ENCODE data around the gene LAMA3. TPM values are rescaled to one million over a fixed set of nuclear protein-coding genes. Genes with fewer than 3 reads are reported as not detected.

The LAMA3 gene
- total and polyA plus RNA-seq, 2 donors from 2014 or later = 4.4 to 66.0 TPM

DNA sequence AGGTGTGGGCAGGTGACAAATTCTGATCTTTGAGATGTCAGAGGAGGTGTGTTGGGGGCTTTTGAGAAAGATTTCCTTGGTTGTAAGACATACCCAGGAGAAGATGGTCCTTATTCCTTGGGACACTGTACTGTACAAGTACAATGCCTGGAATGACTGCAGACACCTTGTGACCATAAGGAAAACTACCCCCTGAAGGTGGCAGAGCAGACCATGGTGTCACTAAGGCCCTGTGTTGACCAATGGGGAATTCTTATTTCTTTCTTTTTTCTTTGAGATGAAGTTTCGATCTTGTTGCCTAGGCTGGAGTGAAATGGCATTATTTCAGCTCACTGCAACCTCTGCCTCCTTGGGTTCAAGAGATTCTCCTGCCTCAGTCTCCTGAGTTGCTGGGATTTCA is 22.1 kb upstream of the LAMA3 start:
- no peak overlapping the region for H3K27ac ChIP-seq (ENCODE audit: low read depth in 2 of 2, low read length in 2 of 2)
- FAIRE-seq = no peak

DNA sequence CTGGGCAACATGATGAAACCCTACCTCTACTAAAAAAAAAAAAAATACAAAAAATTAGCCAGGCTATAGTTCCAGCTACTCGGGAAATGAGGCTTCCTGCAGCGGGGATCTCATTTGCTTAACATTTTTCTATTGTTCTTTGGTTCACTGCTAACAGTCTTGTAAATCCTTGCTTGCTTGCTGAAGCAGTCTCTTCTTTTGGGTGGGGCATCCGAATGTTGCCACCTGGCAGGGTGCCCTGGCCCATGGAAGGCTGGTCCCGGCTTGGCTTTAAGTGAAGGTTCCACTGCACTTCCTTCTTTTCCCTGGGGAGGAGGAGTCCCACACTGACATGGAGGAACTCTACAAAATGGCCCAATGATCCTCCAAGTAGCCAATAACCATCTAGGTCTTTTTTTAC is 20.5 kb upstream of the LAMA3 start:
- Histone ChIP-seq H3K36me3 (ENCODE audit: control insufficient read depth in 2 of 3, insufficient read depth in 3 of 3, low read length in 3 of 3) (no peaks in the 10 kb centered on the region), H3K4me1 (ENCODE audit: control insufficient read depth in 2 of 3, insufficient read depth in 2 of 3, low read depth in 1 of 3, low read length in 3 of 3) (no peaks in the 10 kb centered on the region), H3K4me3 (ENCODE audit: low read length in 3 of 3) (no peak overlapping the region), H3K27me3 (ENCODE audit: control insufficient read depth, insufficient read depth, low read length) (no peaks in the 10 kb centered on the region), H3K9ac (ENCODE audit: low read length in 3 of 3) (no peak overlapping the region), H3K27ac (ENCODE audit: low read depth in 2 of 2, low read length in 2 of 2) (no peak overlapping the region), H3K9me3 (ENCODE audit: control insufficient read depth in 2 of 3, insufficient read depth in 1 of 3, low read length in 3 of 3) (no peaks in the 10 kb centered on the region)
- no peak for FAIRE-seq
- no peak for DNase-seq
- intact Hi-C loops (cut with DNase I) = no loop called here
- TF ChIP-seq, protein P1, sequence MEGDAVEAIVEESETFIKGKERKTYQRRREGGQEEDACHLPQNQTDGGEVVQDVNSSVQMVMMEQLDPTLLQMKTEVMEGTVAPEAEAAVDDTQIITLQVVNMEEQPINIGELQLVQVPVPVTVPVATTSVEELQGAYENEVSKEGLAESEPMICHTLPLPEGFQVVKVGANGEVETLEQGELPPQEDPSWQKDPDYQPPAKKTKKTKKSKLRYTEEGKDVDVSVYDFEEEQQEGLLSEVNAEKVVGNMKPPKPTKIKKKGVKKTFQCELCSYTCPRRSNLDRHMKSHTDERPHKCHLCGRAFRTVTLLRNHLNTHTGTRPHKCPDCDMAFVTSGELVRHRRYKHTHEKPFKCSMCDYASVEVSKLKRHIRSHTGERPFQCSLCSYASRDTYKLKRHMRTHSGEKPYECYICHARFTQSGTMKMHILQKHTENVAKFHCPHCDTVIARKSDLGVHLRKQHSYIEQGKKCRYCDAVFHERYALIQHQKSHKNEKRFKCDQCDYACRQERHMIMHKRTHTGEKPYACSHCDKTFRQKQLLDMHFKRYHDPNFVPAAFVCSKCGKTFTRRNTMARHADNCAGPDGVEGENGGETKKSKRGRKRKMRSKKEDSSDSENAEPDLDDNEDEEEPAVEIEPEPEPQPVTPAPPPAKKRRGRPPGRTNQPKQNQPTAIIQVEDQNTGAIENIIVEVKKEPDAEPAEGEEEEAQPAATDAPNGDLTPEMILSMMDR (IDR thresholded peaks at IDR 0.05; ENCODE audit: borderline replicate concordance, extremely low read depth, insufficient read depth) = no peak

More for the DNA sequence above, 22.1 kb upstream of the LAMA3 start:
- H3K27me3 ChIP-seq (ENCODE audit: control insufficient read depth, insufficient read depth, low read length) = peaks cover 3% of the 10 kb centered on the region
- H3K4me1 ChIP-seq (ENCODE audit: control insufficient read depth in 2 of 3, insufficient read depth in 2 of 3, low read depth in 1 of 3, low read length in 3 of 3) = peaks cover 0 to 5% (median 0%) of the 10 kb centered on the region in 3 donors
- no peaks in the 10 kb centered on the region for H3K9me3 ChIP-seq (ENCODE audit: control insufficient read depth in 2 of 3, insufficient read depth in 1 of 3, low read length in 3 of 3)
- no peak overlapping the region for H3K9ac ChIP-seq (ENCODE audit: low read length in 3 of 3)
- H3K4me3 ChIP-seq (ENCODE audit: low read length in 3 of 3) = no peak overlapping the region
- no peak for DNase-seq
- intact Hi-C loops (cut with DNase I) = no loop called here
- TF ChIP-seq, protein P1 (IDR thresholded peaks at IDR 0.05; ENCODE audit: borderline replicate concordance, extremely low read depth, insufficient read depth) = no peak
- H3K36me3 ChIP-seq (ENCODE audit: control insufficient read depth in 2 of 3, insufficient read depth in 3 of 3, low read length in 3 of 3) = no peaks in the 10 kb centered on the region

DNA sequence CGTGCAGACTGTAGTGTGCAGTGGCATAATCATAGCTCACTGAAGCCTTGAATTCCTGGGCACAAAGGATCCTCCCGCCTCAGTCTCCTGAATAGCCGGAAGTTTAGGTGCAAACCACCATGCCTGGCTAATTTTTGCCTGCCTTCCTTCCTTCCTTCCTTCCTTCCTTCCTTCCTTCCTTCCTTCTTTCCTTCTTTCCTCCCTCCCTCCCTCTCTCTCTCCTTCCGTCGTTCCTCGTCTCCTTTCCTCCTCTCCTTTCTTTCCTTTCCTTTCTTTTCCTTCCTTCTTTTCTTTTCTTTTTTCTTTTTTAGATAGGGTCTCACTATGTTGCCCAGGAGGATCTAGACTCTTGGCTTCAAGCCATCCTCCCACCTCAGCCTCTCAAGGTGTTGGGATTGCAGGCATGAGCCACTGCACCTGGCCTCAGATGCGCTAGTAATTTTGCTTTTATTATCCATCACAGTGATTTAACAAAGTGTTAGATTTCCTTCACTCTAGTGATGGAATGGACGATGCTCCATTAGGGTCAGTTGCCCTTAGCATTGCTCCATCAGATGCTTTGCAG is 20.0 kb upstream of the LAMA3 start:
- H3K4me3 ChIP-seq (ENCODE audit: low read length in 3 of 3) = no peak overlapping the region
- TF ChIP-seq, protein P1 (IDR thresholded peaks at IDR 0.05; ENCODE audit: borderline replicate concordance, extremely low read depth, insufficient read depth) = no peak
- H3K36me3 ChIP-seq (ENCODE audit: control insufficient read depth in 2 of 3, insufficient read depth in 3 of 3, low read length in 3 of 3) = no peaks in the 10 kb centered on the region
- no peak overlapping the region for H3K9ac ChIP-seq (ENCODE audit: low read length in 3 of 3)
- H3K27me3 ChIP-seq (ENCODE audit: control insufficient read depth, insufficient read depth, low read length) = no peaks in the 10 kb centered on the region
- intact Hi-C loops (cut with DNase I) = no loop called here
- no peak for FAIRE-seq
- H3K9me3 ChIP-seq (ENCODE audit: control insufficient read depth in 2 of 3, insufficient read depth in 1 of 3, low read length in 3 of 3) = no peaks in the 10 kb centered on the region
- no peaks in the 10 kb centered on the region for H3K4me1 ChIP-seq (ENCODE audit: control insufficient read depth in 2 of 3, insufficient read depth in 2 of 3, low read depth in 1 of 3, low read length in 3 of 3)
- H3K27ac ChIP-seq (ENCODE audit: low read depth in 2 of 2, low read length in 2 of 2) = no peak overlapping the region
- DNase-seq = no peak
